HepG2 (cell line): ENCODE results near the gene INO80B. TPM values are rescaled to one million over a fixed set of nuclear protein-coding genes. Genes with fewer than 3 reads are reported as not detected.

Experiments used
- ATF7 ChIP-seq, 2 experiments: fragments of 450-650 bp in 1 of 2; sonication (generic) in 1 of 2; formaldehyde crosslinking in 1 of 2; IDR thresholded peaks; 2 replicates each; pipeline versions ENCODE4 v1.4.0 to v1.6.1; 2016 to 2020; ENCODE audit warnings: antibody characterized with exemption in 1 of 2, mild to moderate bottlenecking in 1 of 2, missing genetic modification reagents in 1 of 2
- HNRNPH1 ChIP-seq: fragments of 200-400 bp; formaldehyde crosslinking; optimal IDR thresholded peaks from 2 replicates; pipeline ENCODE3; 2017; ENCODE audit warnings: mild to moderate bottlenecking, low read depth, low read length
- HOXA5 ChIP-seq: sonication (generic); formaldehyde crosslinking; IDR thresholded peaks from 2 replicates; pipeline ENCODE4 v1.4.0; 2020; ENCODE audit warnings: missing genetic modification reagents
- NAIF1 ChIP-seq: sonication (generic); formaldehyde crosslinking; IDR thresholded peaks from 2 replicates; pipeline ENCODE4 v1.5.0; 2020; ENCODE audit warnings: mild to moderate bottlenecking, missing genetic modification reagents, borderline replicate concordance
- NFE2 ChIP-seq: sonication (generic); formaldehyde crosslinking; IDR thresholded peaks from 2 replicates; pipeline ENCODE4 v1.4.0; 2020; ENCODE audit warnings: missing genetic modification reagents
- RARA ChIP-seq: IDR thresholded peaks from 2 replicates; pipeline ENCODE4 v1.6.1; 2016; ENCODE audit warnings: missing genetic modification reagents, missing compliant biosample characterization
- SMARCE1 ChIP-seq: fragments of 450-650 bp; IDR thresholded peaks from 2 replicates; pipeline ENCODE4 v1.6.1; 2017; ENCODE audit warnings: borderline replicate concordance
- TP53 ChIP-seq: sonication (generic); formaldehyde crosslinking; conservative IDR thresholded peaks from 2 replicates; pipeline ENCODE4 v1.4.0; 2020; ENCODE audit warnings: missing genetic modification reagents
- U2AF1 ChIP-seq: fragments of 200-400 bp; formaldehyde crosslinking; optimal IDR thresholded peaks from 2 replicates; pipeline ENCODE3; 2017; ENCODE audit warnings: mild to moderate bottlenecking, low read depth, low read length
- ZKSCAN5 ChIP-seq: sonication (generic); formaldehyde crosslinking; IDR thresholded peaks from 2 replicates; pipeline ENCODE4 v1.5.1; 2020; ENCODE audit warnings: mild to moderate bottlenecking, missing genetic modification reagents
- ZNF350 ChIP-seq: sonication (generic); formaldehyde crosslinking; IDR thresholded peaks from 2 replicates; pipeline ENCODE4 v1.4.0; 2020; ENCODE audit warnings: mild to moderate bottlenecking, low read depth, missing genetic modification reagents, borderline replicate concordance
- ZNF660 ChIP-seq: sonication (generic); formaldehyde crosslinking; IDR thresholded peaks from 2 replicates; pipeline ENCODE4 v1.5.1; 2020; ENCODE audit warnings: mild to moderate bottlenecking, low read depth, missing genetic modification reagents, borderline replicate concordance
- ZNF768 ChIP-seq: sonication (generic); formaldehyde crosslinking; IDR thresholded peaks from 2 replicates; pipeline ENCODE4 v1.4.0; 2020; ENCODE audit warnings: missing genetic modification reagents
- ZNF777 ChIP-seq: sonication (generic); formaldehyde crosslinking; IDR thresholded peaks from 2 replicates; pipeline ENCODE4 v1.4.0; 2020; ENCODE audit warnings: missing genetic modification reagents
- polyA plus RNA-seq, 8 experiments: library from polyadenylated mRNA; depleted of rRNA in 3 of 8; stranded (reverse) in 7 of 8; unstranded in 1 of 8; fragments of >200 nt; fragmentation: Illumina TruSeq in 4 of 8; extraction: Trizol in 4 of 8; gene quantifications; 2 replicates each; pipeline versions ENCODE4 v1.2.1 to v1.2.3, GENCODE V29; 2011 to 2016; ENCODE audit warnings: low read depth in 4 of 8, missing spikeins in 1 of 8, mixed read lengths in 1 of 8; ENCODE audit not compliant: insufficient read depth in 1 of 8
- total RNA-seq, 5 experiments: library from RNA; depleted of rRNA; stranded (reverse); fragments of >200 nt; fragmentation: Illumina TruSeq; extraction: Trizol; gene quantifications; 2 replicates each; pipeline ENCODE4 v1.2.3, GENCODE V29; 2016; ENCODE audit warnings: low read depth in 1 of 5
- TF ChIP-seq, protein P1 (sequence below): sonication (generic); formaldehyde crosslinking; IDR thresholded peaks from 2 replicates; pipeline ENCODE4 v1.4.0; 2020; ENCODE audit warnings: missing genetic modification reagents, borderline replicate concordance
- TF ChIP-seq, protein P2 (sequence below): sonication (generic); formaldehyde crosslinking; IDR thresholded peaks from 2 replicates; pipeline ENCODE4 v1.5.1; 2020; ENCODE audit warnings: mild to moderate bottlenecking, moderate library complexity, missing genetic modification reagents
- TF ChIP-seq, protein P3 (sequence below): sonication (generic); formaldehyde crosslinking; IDR thresholded peaks from 2 replicates; pipeline ENCODE4 v1.5.0; 2020; ENCODE audit warnings: missing genetic modification reagents, mild to moderate bottlenecking, borderline replicate concordance
- TF ChIP-seq, protein P4 (sequence below): sonication (generic); formaldehyde crosslinking; IDR thresholded peaks from 2 replicates; pipeline ENCODE4 v1.4.0; 2020; ENCODE audit warnings: mild to moderate bottlenecking, missing genetic modification reagents
- TF ChIP-seq, protein P5 (sequence below): sonication (generic); formaldehyde crosslinking; IDR thresholded peaks from 2 replicates; pipeline ENCODE4 v1.8.1; 2023; ENCODE audit warnings: mild to moderate bottlenecking, missing genetic modification reagents

INO80B gene
- total and polyA plus RNA-seq, 2 of the 13 experiments (the other 11 are each of a cell fraction or from before 2014, with no cell fraction given), result 6.2 to 14.5 TPM

DNA sequence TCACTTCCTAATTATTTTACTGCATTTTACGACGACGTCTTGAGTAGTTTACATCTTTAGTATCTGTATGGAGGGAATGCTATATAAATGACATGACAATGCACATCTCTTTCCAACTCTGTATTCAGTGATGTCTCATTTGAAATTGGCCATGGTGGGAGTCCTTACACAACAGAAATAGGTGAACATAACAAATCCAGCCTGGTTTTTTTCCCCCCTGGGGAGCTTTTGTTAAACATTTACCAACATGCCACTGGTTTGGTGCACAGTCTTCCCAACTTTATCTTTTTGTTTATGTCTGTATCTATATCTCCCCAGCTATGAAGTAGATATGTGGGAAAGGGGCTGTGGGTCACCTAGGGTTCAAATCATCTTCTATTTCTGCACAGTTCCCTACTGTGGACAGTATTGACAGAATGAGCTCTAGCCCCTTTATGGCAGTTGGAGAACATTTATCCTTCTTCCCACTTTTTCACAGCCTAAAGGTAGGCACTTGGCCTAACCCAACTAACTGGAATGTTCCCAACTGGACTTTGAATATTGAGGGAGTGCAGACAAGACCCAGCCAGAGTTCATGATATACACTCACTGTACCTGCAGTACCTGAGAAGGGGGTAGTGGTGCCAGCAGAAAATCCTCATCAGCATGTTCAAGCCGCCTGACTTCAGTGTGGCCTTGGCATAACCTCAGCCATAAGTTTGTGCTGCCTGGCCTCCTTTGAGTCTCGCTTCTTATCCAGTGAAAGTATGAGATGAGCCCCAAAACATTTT, 7.5 kb upstream of the INO80B start (continued):
- TF ChIP-seq, protein P1, sequence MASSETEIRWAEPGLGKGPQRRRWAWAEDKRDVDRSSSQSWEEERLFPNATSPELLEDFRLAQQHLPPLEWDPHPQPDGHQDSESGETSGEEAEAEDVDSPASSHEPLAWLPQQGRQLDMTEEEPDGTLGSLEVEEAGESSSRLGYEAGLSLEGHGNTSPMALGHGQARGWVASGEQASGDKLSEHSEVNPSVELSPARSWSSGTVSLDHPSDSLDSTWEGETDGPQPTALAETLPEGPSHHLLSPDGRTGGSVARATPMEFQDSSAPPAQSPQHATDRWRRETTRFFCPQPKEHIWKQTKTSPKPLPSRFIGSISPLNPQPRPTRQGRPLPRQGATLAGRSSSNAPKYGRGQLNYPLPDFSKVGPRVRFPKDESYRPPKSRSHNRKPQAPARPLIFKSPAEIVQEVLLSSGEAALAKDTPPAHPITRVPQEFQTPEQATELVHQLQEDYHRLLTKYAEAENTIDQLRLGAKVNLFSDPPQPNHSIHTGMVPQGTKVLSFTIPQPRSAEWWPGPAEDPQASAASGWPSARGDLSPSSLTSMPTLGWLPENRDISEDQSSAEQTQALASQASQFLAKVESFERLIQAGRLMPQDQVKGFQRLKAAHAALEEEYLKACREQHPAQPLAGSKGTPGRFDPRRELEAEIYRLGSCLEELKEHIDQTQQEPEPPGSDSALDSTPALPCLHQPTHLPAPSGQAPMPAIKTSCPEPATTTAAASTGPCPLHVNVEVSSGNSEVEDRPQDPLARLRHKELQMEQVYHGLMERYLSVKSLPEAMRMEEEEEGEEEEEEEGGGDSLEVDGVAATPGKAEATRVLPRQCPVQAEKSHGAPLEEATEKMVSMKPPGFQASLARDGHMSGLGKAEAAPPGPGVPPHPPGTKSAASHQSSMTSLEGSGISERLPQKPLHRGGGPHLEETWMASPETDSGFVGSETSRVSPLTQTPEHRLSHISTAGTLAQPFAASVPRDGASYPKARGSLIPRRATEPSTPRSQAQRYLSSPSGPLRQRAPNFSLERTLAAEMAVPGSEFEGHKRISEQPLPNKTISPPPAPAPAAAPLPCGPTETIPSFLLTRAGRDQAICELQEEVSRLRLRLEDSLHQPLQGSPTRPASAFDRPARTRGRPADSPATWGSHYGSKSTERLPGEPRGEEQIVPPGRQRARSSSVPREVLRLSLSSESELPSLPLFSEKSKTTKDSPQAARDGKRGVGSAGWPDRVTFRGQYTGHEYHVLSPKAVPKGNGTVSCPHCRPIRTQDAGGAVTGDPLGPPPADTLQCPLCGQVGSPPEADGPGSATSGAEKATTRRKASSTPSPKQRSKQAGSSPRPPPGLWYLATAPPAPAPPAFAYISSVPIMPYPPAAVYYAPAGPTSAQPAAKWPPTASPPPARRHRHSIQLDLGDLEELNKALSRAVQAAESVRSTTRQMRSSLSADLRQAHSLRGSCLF, result no peak
- TF ChIP-seq TP53 (CRISPR knock-in tag) (no peak), ZNF660 (CRISPR knock-in tag) (no peak), ZNF768 (CRISPR knock-in tag) (no peak), U2AF1 (no peak), ZNF777 (CRISPR knock-in tag) (no peak; the same call in 1 of the 2 replicates), SMARCE1 (no peak), NFE2 (no peak), NAIF1 (no peak), HOXA5 (CRISPR knock-in tag) (no peak), RARA (CRISPR knock-in tag) (peak; percentile 73), ATF7 (IDR thresholded peaks at IDR 0.05) (no peak), ATF7 (CRISPR knock-in tag; IDR thresholded peaks at IDR 0.05) (no peak), ZKSCAN5 (CRISPR knock-in tag) (no peak), HNRNPH1 (no peak), ZNF350 (CRISPR knock-in tag) (no peak)
- TF ChIP-seq, protein P2, sequence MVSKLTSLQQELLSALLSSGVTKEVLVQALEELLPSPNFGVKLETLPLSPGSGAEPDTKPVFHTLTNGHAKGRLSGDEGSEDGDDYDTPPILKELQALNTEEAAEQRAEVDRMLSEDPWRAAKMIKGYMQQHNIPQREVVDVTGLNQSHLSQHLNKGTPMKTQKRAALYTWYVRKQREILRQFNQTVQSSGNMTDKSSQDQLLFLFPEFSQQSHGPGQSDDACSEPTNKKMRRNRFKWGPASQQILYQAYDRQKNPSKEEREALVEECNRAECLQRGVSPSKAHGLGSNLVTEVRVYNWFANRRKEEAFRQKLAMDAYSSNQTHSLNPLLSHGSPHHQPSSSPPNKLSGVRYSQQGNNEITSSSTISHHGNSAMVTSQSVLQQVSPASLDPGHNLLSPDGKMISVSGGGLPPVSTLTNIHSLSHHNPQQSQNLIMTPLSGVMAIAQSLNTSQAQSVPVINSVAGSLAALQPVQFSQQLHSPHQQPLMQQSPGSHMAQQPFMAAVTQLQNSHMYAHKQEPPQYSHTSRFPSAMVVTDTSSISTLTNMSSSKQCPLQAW (CRISPR knock-in tag), result peak; percentile 93
- TF ChIP-seq, protein P3, sequence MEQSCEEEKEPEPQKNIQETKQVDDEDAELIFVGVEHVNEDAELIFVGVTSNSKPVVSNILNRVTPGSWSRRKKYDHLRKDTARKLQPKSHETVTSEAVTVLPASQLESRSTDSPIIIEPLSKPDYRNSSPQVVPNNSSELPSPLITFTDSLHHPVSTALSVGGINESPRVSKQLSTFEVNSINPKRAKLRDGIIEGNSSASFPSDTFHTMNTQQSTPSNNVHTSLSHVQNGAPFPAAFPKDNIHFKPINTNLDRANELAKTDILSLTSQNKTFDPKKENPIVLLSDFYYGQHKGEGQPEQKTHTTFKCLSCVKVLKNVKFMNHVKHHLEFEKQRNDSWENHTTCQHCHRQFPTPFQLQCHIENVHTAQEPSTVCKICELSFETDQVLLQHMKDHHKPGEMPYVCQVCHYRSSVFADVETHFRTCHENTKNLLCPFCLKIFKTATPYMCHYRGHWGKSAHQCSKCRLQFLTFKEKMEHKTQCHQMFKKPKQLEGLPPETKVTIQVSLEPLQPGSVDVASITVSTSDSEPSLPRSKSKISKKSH (CRISPR knock-in tag), result no peak
- TF ChIP-seq, protein P4, sequence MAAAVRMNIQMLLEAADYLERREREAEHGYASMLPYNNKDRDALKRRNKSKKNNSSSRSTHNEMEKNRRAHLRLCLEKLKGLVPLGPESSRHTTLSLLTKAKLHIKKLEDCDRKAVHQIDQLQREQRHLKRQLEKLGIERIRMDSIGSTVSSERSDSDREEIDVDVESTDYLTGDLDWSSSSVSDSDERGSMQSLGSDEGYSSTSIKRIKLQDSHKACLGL (CRISPR knock-in tag), result no peak
- TF ChIP-seq, protein P5, sequence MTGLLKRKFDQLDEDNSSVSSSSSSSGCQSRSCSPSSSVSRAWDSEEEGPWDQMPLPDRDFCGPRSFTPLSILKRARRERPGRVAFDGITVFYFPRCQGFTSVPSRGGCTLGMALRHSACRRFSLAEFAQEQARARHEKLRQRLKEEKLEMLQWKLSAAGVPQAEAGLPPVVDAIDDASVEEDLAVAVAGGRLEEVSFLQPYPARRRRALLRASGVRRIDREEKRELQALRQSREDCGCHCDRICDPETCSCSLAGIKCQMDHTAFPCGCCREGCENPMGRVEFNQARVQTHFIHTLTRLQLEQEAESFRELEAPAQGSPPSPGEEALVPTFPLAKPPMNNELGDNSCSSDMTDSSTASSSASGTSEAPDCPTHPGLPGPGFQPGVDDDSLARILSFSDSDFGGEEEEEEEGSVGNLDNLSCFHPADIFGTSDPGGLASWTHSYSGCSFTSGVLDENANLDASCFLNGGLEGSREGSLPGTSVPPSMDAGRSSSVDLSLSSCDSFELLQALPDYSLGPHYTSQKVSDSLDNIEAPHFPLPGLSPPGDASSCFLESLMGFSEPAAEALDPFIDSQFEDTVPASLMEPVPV (CRISPR knock-in tag), result no peak
